Measurements from ENCODE around the gene SPPL2B. TPM values are rescaled to one million over a fixed set of nuclear protein-coding genes. Genes with fewer than 3 reads are reported as not detected.

SPPL2B gene
- total RNA-seq, 1 experiment from 2014 or later = 76.0 TPM

- Histone ChIP-seq H3K4me3 (ENCODE audit: low read depth in 2 of 2, low read length in 2 of 2) (no peak overlapping the region), H3K27ac (ENCODE audit: low read length) (no peak overlapping the region), H3K9me3 (ENCODE audit: control insufficient read depth, insufficient read depth, low read depth, low read length) (no peaks in the 10 kb centered on the region), H3K36me3 (ENCODE audit: control insufficient read depth, insufficient read depth, low read length) (no peaks in the 10 kb centered on the region), H3K4me1 (ENCODE audit: control insufficient read depth, insufficient read depth, low read length) (peaks cover 2% of the 10 kb centered on the region), H3K27me3 (ENCODE audit: control insufficient read depth, insufficient read depth, low read length) (no peaks in the 10 kb centered on the region)
- in situ Hi-C loops (cut with HindIII; ENCODE audit: low pct_unique_long_range_greater_than_20kb, low sequenced_read_pairs) = no loop called here
- ATAC-seq = no peak
- TF ChIP-seq REST (IDR thresholded peaks at IDR 0.05; ENCODE audit: insufficient read depth in 1 of 2, low read depth in 2 of 2, low read length in 1 of 2) (no peak), POLR2AphosphoS5 (IDR thresholded peaks at IDR 0.05; ENCODE audit: low read depth, low read length) (no peak), CTCF (IDR thresholded peaks at IDR 0.05) (no peak), SIN3A (IDR thresholded peaks at IDR 0.05; ENCODE audit: borderline replicate concordance, insufficient read depth, low read depth, low read length) (no peak), TCF7L2 (IDR thresholded peaks at IDR 0.05; ENCODE audit: low read depth, low read length) (no peak)
- CTCF ChIA-PET = no interaction called here
- POLR2A ChIA-PET = no interaction called here
- no peak for DNase-seq (ENCODE audit: low read depth, low spot score)
- intact Hi-C loops (cut with micrococcal nuclease; ENCODE audit: unreplicated experiment) = no loop called here
- no TSS peak for BruUV-seq (replicated peaks)
These were observed 17.4 kb upstream of the SPPL2B start for GRCh38 chr19:2311093-2311492.

DNA sequence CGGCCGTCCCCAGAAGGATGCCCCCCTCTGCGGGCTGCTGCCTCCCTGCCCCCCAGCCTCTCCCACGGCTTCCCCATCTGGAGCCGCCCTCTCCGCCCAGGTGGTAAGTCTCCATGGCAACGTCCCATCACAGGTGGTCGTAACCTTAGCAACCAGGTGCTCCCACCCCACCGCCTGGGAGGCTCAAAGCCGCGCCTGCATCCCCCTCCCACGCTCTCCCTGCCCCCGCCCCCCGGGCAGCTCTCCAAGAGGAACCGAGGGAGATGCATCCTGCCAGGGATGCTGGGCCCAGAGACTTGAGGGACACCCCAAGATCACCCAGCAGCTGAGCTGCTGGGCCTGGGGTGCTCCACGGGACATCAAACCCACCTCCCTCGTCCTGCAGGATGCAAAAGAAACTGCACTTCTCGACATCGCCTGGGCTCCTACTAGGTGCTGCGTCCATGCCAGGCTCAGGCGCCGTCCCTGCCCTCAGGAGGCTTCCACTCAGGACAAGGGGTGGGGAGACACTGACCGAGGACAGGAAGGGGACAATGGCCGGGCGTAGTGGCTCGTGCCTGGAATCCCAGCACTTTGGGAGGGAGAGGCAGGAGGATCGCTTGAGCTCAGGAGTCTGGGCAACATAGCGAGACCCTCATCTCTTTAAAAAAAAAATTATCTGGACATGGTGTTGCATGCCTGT lies 15.5 kb upstream of the SPPL2B start:
- in situ Hi-C loops (cut with HindIII; ENCODE audit: low pct_unique_long_range_greater_than_20kb, low sequenced_read_pairs) (no loop called here), intact Hi-C loops (cut with micrococcal nuclease; ENCODE audit: unreplicated experiment) (no loop called here)
- Histone ChIP-seq H3K4me3 (ENCODE audit: low read depth in 2 of 2, low read length in 2 of 2) (no peak overlapping the region), H3K36me3 (ENCODE audit: control insufficient read depth, insufficient read depth, low read length) (no peaks in the 10 kb centered on the region), H3K4me1 (ENCODE audit: control insufficient read depth, insufficient read depth, low read length) (peaks cover 2% of the 10 kb centered on the region), H3K27ac (ENCODE audit: low read length) (no peak overlapping the region), H3K27me3 (ENCODE audit: control insufficient read depth, insufficient read depth, low read length) (no peaks in the 10 kb centered on the region), H3K9me3 (ENCODE audit: control insufficient read depth, insufficient read depth, low read depth, low read length) (no peaks in the 10 kb centered on the region)
- ATAC-seq (no peak), DNase-seq (ENCODE audit: low read depth, low spot score) (no peak)
- TF ChIP-seq TCF7L2 (IDR thresholded peaks at IDR 0.05; ENCODE audit: low read depth, low read length) (no peak), CTCF (IDR thresholded peaks at IDR 0.05) (no peak), POLR2AphosphoS5 (IDR thresholded peaks at IDR 0.05; ENCODE audit: low read depth, low read length) (no peak), REST (IDR thresholded peaks at IDR 0.05; ENCODE audit: insufficient read depth in 1 of 2, low read depth in 2 of 2, low read length in 1 of 2) (no peak), SIN3A (IDR thresholded peaks at IDR 0.05; ENCODE audit: borderline replicate concordance, insufficient read depth, low read depth, low read length) (no peak)
- ChIA-PET CTCF (interaction anchor here (0.6 kb wide), 1 partner anchor 157 kb away, joined by 3 read pairs; no protein-coding TSS in a partner anchor), POLR2A (no interaction called here)
- BruUV-seq (replicated peaks) = no TSS peak

All from Panc1 (cell line).